Lower leg skin (tissue), 3 donors: ENCODE data around the gene PCDHGA11.
"Not testable (repeated sequence)": the region's sequence is repeated elsewhere in the genome, so short reads cannot be mapped to it uniquely, and the experiment has no call there.

Experiments
- CTCF ChIP-seq, 3 donors: fragments of 450-650 bp; IDR thresholded peaks; one replicate each; pipeline ENCODE4 v1.5.1; 2016; ENCODE audit warnings: antibody characterized with exemption in 3 of 3, mild to moderate bottlenecking in 3 of 3, moderate library complexity in 2 of 3
- POLR2A ChIP-seq, 2 donors: fragments of 450-650 bp; IDR thresholded peaks; one replicate each; pipeline ENCODE4 v1.6.1; 2016 to 2017; ENCODE audit warnings: antibody characterized with exemption in 2 of 2, mild to moderate bottlenecking in 1 of 2, moderate library complexity in 1 of 2

- TF ChIP-seq POLR2A, CTCF (IDR thresholded peaks at IDR 0.05): not testable (repeated sequence)
These were observed 45.3 kb upstream of the PCDHGA11 start for GRCh38 chr5:141375444-141376155.
